ENCODE results near the gene TIMP3.

Gene TIMP3

GRCh38 chr22:32788904-32789624 is 12.4 kb upstream of the TIMP3 start:
- TF ChIP-seq CTCF (conservative IDR thresholded peaks at IDR 0.05; ENCODE audit: low read depth, low read length): no peak
- no peak overlapping the region for H3K4me3 ChIP-seq (ENCODE audit: low read length)
- DNase-seq (ENCODE audit: low read depth): peak; percentile 88

GRCh38 chr22:32789797-32790620 is 11.5 kb upstream of the TIMP3 start:
- no peak overlapping the region for H3K4me3 ChIP-seq (ENCODE audit: low read length)
- DNase-seq (ENCODE audit: low read depth): no peak
- TF ChIP-seq CTCF (conservative IDR thresholded peaks at IDR 0.05; ENCODE audit: low read depth, low read length): no peak

DNA sequence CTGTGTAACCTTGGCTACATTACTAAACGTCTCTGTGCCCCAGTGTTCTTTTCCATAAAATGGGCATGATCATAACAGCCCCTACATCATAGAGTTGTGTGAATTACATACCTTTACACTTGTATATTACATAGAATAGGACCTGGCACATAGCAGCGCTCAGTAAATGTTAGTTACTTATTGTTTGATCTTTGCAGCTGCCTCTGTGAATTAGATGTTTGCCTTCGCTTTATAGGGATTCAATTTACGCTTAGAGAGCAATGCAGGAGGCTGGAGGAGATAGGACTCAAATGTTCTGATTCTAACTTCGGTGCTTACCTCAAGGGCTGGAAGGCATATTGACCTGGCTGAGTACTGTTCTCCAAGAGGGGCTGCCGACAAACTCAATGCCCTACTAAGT is 10.4 kb upstream of the TIMP3 start:
- H3K4me3 ChIP-seq (ENCODE audit: low read length): no peak overlapping the region
- DNase-seq (ENCODE audit: low read depth): no peak
- TF ChIP-seq CTCF (conservative IDR thresholded peaks at IDR 0.05; ENCODE audit: low read depth, low read length): no peak

DNA sequence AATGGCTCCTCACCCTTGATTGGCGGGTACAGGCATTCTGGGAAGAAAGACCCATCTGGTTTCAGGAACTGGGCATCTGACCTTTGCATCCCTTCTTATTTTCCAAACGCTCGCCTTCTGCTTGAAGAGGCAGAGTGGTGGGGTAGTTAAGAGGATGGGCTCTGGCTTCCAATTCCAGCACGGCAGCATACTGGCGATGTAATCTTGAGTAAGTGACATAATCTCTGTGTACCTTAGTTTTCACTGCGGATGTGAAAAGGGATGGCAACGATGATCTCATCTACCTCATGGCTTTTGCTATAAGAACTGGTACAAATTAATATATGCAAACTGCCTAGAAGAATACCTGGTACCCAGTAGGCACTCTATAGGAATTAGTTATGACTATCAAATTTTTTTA is 10.0 kb upstream of the TIMP3 start:
- no peak overlapping the region for H3K4me3 ChIP-seq (ENCODE audit: low read length)
- no peak for TF ChIP-seq CTCF (conservative IDR thresholded peaks at IDR 0.05; ENCODE audit: low read depth, low read length)
- DNase-seq (ENCODE audit: low read depth): no peak

GRCh38 chr22:32793589-32793988 is 7.9 kb upstream of the TIMP3 start:
- no peak for DNase-seq (ENCODE audit: low read depth)
- no peak for TF ChIP-seq CTCF (conservative IDR thresholded peaks at IDR 0.05; ENCODE audit: low read depth, low read length)
- H3K4me3 ChIP-seq (ENCODE audit: low read length): no peak overlapping the region

GRCh38 chr22:32794449-32795213 is 6.9 kb upstream of the TIMP3 start:
- H3K4me3 ChIP-seq (ENCODE audit: low read length): no peak overlapping the region
- TF ChIP-seq CTCF (conservative IDR thresholded peaks at IDR 0.05; ENCODE audit: low read depth, low read length): peak; percentile 37
- no peak for DNase-seq (ENCODE audit: low read depth)
